GM13977 (cell line): Measurements from ENCODE around the gene CFP.

ENCODE experiments used
- DNase-seq: peaks from one replicate; pipeline ENCODE4 v3.0.0; 2012; ENCODE audit warnings: low spot score
- CTCF ChIP-seq: IDR thresholded peaks from 2 replicates; pipeline ENCODE4 v1.5.1; 2012; ENCODE audit warnings: mild to moderate bottlenecking, control low read depth; ENCODE audit not compliant: insufficient read depth; ENCODE audit errors: extremely low read depth, missing control alignments
- in situ Hi-C: fragments of 300-500 bp; cut with MboI; formaldehyde crosslinking; loops from one replicate; pipeline ENCODE4 v1.12.0; 2022; ENCODE audit warnings: low sequenced_read_pairs, low pct_unique_long_range_greater_than_20kb, mixed read lengths, inconsistent platforms; ENCODE audit not compliant: unreplicated experiment

Gene CFP

GRCh38 chrX:47614618-47615017 lies 15.1 kb downstream of the CFP start:
- no peak for TF ChIP-seq CTCF
- no peak for DNase-seq
- in situ Hi-C loops, result no loop called here

- in situ Hi-C loops, result no loop called here
- TF ChIP-seq CTCF, result no peak
- no peak for DNase-seq
Measured at GRCh38 chrX:47613082-47613481, 16.6 kb downstream of the CFP start.

- no peak for TF ChIP-seq CTCF
- no peak for DNase-seq
- in situ Hi-C loops, result no loop called here
Measured at GRCh38 chrX:47612418-47612817, 17.3 kb downstream of the CFP start.

GRCh38 chrX:47611926-47612325 lies 17.8 kb downstream of the CFP start:
- TF ChIP-seq CTCF, result no peak
- DNase-seq, result no peak
- in situ Hi-C loops, result no loop called here

GRCh38 chrX:47611489-47611888 lies 18.2 kb downstream of the CFP start:
- DNase-seq, result no peak
- in situ Hi-C loops, result no loop called here
- no peak for TF ChIP-seq CTCF

- DNase-seq, result no peak
- in situ Hi-C loops, result no loop called here
- no peak for TF ChIP-seq CTCF
Measured at GRCh38 chrX:47610511-47610910, 19.2 kb downstream of the CFP start.

GRCh38 chrX:47608130-47608810 lies 21.5 kb downstream of the CFP start:
- no peak for DNase-seq
- no peak for TF ChIP-seq CTCF
- in situ Hi-C loops, result no loop called here
